Osteocyte (in vitro differentiated cells): ENCODE results near the gene LTBP2. TPM values are rescaled to one million over a fixed set of nuclear protein-coding genes. Genes with fewer than 3 reads are reported as not detected.
A peak's percentile ranks its signal among the peaks of the same experiment; 100 is the strongest.

Experiments
- DNase-seq: peaks from one replicate; pipeline ENCODE4 v3.0.0; 2021; ENCODE audit warnings: mixed read lengths; ENCODE audit not compliant: unreplicated experiment; ENCODE audit errors: extremely low spot score
- H3K27ac Mint-ChIP-seq: one replicate; pipeline ENCODE4 v1.8.0; 2021; ENCODE audit warnings: mild to moderate bottlenecking, mixed read lengths; ENCODE audit not compliant: unreplicated experiment
- H3K27me3 Mint-ChIP-seq: one replicate; pipeline ENCODE4 v1.8.0; 2021; ENCODE audit warnings: mixed read lengths; ENCODE audit not compliant: unreplicated experiment
- H3K36me3 Mint-ChIP-seq: one replicate; pipeline ENCODE4 v1.8.0; 2021; ENCODE audit warnings: mixed read lengths; ENCODE audit not compliant: unreplicated experiment
- H3K4me1 Mint-ChIP-seq: one replicate; pipeline ENCODE4 v1.8.0; 2021; ENCODE audit warnings: mixed read lengths; ENCODE audit not compliant: unreplicated experiment
- H3K4me3 Mint-ChIP-seq: one replicate; pipeline ENCODE4 v1.8.0; 2021; ENCODE audit warnings: mild to moderate bottlenecking, moderate library complexity, mixed read lengths; ENCODE audit not compliant: unreplicated experiment
- H3K9me3 Mint-ChIP-seq: one replicate; pipeline ENCODE4 v1.8.0; 2021; ENCODE audit warnings: mixed read lengths; ENCODE audit not compliant: unreplicated experiment
- total RNA-seq: library from RNA; stranded (reverse); gene quantifications from 2 replicates; pipeline ENCODE4 v1.2.1, GENCODE V29; 2021
- TF ChIP-seq, protein P1 (sequence below): fragments of 200-600 bp; sonication (generic); IDR thresholded peaks from 2 replicates; pipeline ENCODE4 v1.5.0; 2021; ENCODE audit warnings: antibody characterized with exemption, mild to moderate bottlenecking, moderate library complexity

LTBP2 gene
- total RNA-seq, 1 donor from 2014 or later: 377 TPM

DNA sequence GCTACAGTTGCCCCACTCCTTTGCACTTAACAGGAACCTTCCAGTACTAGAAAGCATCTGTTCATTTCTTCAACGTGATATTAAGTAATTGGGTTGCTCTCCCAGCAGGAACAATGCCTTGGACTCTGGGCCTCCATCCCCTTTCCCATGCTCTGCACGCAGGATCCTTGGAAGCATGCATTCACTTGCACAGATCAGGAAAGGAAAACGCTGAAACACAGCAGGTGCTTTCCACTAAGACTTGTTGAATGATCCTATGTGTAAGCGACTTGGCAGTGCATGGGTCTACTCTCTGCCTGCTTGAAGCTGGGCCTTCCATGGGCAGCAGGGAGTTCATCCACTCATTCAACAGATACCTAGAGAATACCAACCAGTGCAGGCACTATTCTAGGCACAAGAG is 2.3 kb downstream of the LTBP2 start:
- peaks cover 72% of the 10 kb centered on the region for H3K4me1 Mint-ChIP-seq
- peak overlapping the region; percentile 88 for H3K4me3 Mint-ChIP-seq
- TF ChIP-seq, protein P1, sequence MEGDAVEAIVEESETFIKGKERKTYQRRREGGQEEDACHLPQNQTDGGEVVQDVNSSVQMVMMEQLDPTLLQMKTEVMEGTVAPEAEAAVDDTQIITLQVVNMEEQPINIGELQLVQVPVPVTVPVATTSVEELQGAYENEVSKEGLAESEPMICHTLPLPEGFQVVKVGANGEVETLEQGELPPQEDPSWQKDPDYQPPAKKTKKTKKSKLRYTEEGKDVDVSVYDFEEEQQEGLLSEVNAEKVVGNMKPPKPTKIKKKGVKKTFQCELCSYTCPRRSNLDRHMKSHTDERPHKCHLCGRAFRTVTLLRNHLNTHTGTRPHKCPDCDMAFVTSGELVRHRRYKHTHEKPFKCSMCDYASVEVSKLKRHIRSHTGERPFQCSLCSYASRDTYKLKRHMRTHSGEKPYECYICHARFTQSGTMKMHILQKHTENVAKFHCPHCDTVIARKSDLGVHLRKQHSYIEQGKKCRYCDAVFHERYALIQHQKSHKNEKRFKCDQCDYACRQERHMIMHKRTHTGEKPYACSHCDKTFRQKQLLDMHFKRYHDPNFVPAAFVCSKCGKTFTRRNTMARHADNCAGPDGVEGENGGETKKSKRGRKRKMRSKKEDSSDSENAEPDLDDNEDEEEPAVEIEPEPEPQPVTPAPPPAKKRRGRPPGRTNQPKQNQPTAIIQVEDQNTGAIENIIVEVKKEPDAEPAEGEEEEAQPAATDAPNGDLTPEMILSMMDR: no peak
- no peaks in the 10 kb centered on the region for H3K9me3 Mint-ChIP-seq
- peaks cover 10% of the 10 kb centered on the region for H3K36me3 Mint-ChIP-seq
- H3K27me3 Mint-ChIP-seq: no peaks in the 10 kb centered on the region
- no peak for DNase-seq
- H3K27ac Mint-ChIP-seq: peak overlapping the region; percentile 59

DNA sequence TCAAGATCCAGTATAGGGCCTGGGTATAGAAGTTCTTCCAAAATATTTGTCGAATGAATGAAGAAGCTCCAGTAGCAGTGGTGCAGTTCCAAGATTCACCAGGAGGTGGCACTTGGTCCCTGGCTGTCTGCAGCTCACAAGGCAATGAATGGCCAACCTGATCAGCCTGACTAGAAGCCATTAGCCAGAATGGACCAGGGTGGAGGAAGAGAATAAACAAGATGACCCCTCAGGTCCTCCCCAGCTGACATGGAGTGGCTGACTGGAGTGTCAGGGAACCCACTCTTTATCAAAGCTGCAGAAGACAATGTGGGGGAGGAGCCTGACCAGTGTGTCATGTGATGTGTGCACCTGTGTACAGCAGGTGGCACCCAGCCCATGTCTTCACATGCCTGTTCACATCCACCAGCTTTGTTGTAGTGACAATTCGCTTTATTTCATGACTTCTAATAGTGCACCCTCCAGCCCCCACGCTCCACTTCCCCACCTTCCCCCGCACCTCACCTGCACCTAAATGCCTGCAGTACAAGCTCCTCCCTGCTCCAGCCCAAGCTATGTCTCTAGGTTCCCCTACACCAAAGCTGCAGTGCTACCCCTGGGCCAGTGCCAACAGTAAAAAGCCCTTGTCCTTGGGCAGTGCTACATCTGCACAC is 3.0 kb downstream of the LTBP2 start:
- Mint-ChIP-seq H3K27me3 (no peaks in the 10 kb centered on the region), H3K27ac (peak overlapping the region; percentile 50), H3K4me1 (peaks cover 72% of the 10 kb centered on the region), H3K9me3 (no peaks in the 10 kb centered on the region), H3K36me3 (peaks cover 10% of the 10 kb centered on the region), H3K4me3 (peak overlapping the region; percentile 88)
- peak; percentile 95 for DNase-seq
- TF ChIP-seq, protein P1: peak; percentile 95

DNA sequence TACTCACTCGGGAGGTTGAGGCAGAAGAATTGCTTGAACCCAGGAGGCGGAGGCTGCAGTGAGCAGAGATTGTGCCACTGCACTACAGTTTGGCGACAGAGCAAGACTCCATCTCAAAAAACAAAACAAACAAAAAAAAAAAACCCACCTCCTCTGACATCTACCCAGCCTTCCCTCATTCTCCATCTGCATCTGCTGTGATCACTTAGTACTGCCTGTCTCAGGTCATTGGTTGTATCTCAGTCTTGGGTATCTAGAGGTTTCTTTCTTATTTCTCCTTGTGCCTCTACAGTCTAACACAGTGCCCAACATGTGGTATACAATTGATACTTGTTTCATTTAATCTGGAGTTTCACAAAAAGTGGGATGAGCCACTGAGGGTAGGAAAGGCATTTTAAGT is 5.3 kb downstream of the LTBP2 start:
- no peaks in the 10 kb centered on the region for H3K27me3 Mint-ChIP-seq
- no peak for DNase-seq
- H3K4me3 Mint-ChIP-seq: peak overlapping the region; percentile 36
- H3K27ac Mint-ChIP-seq: peak overlapping the region; percentile 77
- H3K36me3 Mint-ChIP-seq: peaks cover 19% of the 10 kb centered on the region
- H3K4me1 Mint-ChIP-seq: peaks cover 64% of the 10 kb centered on the region
- no peaks in the 10 kb centered on the region for H3K9me3 Mint-ChIP-seq
- TF ChIP-seq, protein P1: no peak

DNA sequence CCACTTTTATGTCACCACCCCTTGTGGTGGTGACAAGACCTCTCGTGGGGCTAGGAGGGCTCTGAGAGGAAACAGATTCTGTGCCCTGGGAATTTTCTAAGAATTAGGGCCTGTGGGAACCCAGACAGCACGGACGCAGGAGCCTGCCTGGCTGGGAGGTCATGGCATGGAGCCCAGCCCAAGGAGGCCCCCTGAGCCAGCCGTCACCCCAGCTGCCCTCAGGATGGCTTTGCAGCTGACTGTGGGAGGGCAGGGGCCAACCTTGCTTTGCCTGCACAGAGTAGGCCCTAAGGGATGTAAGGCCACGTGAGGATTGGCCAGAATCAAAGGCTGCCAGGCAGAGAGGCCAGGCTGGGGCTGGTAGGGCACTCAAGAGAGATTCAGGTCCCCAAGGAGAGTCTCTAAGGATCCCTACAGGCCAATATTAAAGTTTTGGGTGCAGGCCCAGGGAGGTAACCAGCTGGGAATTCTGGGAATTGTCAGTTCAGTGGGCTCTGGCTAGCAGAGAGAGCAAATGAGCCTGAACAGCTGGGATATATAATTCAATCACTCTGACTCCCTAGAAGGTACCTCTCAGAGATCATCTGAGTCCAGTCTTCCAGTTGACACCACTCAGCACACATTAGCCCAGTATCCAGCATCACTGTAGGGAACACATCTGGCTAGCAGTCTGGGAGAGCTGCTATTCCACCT is 6.4 kb downstream of the LTBP2 start:
- Mint-ChIP-seq H3K27ac (peak overlapping the region; percentile 77), H3K27me3 (no peaks in the 10 kb centered on the region), H3K36me3 (peaks cover 23% of the 10 kb centered on the region), H3K4me1 (peaks cover 62% of the 10 kb centered on the region), H3K9me3 (no peaks in the 10 kb centered on the region), H3K4me3 (no peak overlapping the region)
- DNase-seq: no peak
- TF ChIP-seq, protein P1: no peak

DNA sequence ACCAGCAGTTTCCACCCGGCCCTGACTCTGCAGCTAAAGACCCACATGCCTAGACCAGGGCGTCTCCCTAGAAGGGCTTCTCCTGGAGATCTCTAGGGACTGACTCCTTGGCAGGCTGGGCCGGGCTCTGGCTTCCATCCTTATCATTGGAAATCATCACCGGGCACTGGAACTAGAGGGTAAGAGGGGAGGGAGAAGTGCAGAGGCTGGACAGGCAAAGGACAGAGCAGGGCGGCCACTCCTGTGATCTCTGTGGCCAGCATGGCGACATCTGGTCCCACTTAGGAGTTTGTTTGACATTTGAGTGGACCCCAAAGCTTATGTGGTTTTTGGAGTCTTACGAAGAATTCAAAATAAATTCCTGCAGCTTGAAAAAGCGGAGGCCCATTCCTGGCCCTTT is 7.1 kb downstream of the LTBP2 start:
- DNase-seq: no peak
- Mint-ChIP-seq H3K27me3 (no peaks in the 10 kb centered on the region), H3K27ac (peak overlapping the region; percentile 77), H3K4me3 (peak overlapping the region; percentile 18), H3K9me3 (no peaks in the 10 kb centered on the region), H3K4me1 (peaks cover 62% of the 10 kb centered on the region), H3K36me3 (peaks cover 23% of the 10 kb centered on the region)
- TF ChIP-seq, protein P1: no peak
